WTC11 (cell line): ENCODE results near the gene TTC38. TPM values are rescaled to one million over a fixed set of nuclear protein-coding genes. Genes with fewer than 3 reads are reported as not detected.

ENCODE experiments used
- ATAC-seq: fragments of 200-7000 bp; cut with Tn5 transposase; 2 replicates; pipeline ENCODE4 v1.10.0; 2021; ENCODE audit warnings: mild to moderate bottlenecking, moderate library complexity
- CTCF ChIA-PET: fragments of 300-600 bp; sonication (Branson Sonifier 250); formaldehyde crosslinking; loops from one replicate; lab custom pipeline; 2021; ENCODE audit warnings: antibody characterized with exemption; lab: Charles Lee
- POLR2A ChIA-PET: fragments of 350-600 bp; sonication (Branson Sonifier 250); formaldehyde crosslinking; loops from one replicate; lab custom pipeline; 2021; ENCODE audit warnings: antibody characterized with exemption; lab: Charles Lee
- DNase-seq: peaks from one replicate; pipeline ENCODE4 v3.0.0; 2021; ENCODE audit warnings: low spot score
- H3K27ac Mint-ChIP-seq: 2 replicates; pipeline ENCODE4 v1.8.0; 2021; ENCODE audit warnings: mixed read lengths
- H3K27me3 Mint-ChIP-seq: 2 replicates; pipeline ENCODE4 v1.8.0; 2021; ENCODE audit warnings: low read depth, mild to moderate bottlenecking, moderate library complexity, mixed read lengths
- H3K36me3 Mint-ChIP-seq: 2 replicates; pipeline ENCODE4 v1.8.0; 2021; ENCODE audit warnings: mixed read lengths
- H3K4me1 Mint-ChIP-seq: 2 replicates; pipeline ENCODE4 v1.8.0; 2022; ENCODE audit warnings: mixed read lengths
- H3K4me3 Mint-ChIP-seq: 2 replicates; pipeline ENCODE4 v1.8.0; 2021; ENCODE audit warnings: mild to moderate bottlenecking, moderate library complexity, mixed read lengths
- H3K9me3 Mint-ChIP-seq: 2 replicates; pipeline ENCODE4 v1.8.0; 2021; ENCODE audit warnings: mixed read lengths
- AR ChIP-seq: fragments of 250-450 bp; sonication (Bioruptor Pico); IDR thresholded peaks from 2 replicates; pipeline ENCODE4 v1.9.0; 2021; ENCODE audit warnings: mild to moderate bottlenecking
- CDX4 ChIP-seq: fragments of 250-450 bp; sonication (Bioruptor Pico); IDR thresholded peaks from 2 replicates; pipeline ENCODE4 v1.9.0; 2021; ENCODE audit warnings: moderate library complexity, mild to moderate bottlenecking, inconsistent platforms, borderline replicate concordance
- FOXK1 ChIP-seq: sonication (generic); formaldehyde crosslinking; IDR thresholded peaks from 2 replicates; pipeline ENCODE4 v1.8.0; 2022; ENCODE audit warnings: mild to moderate bottlenecking, moderate library complexity, missing genetic modification reagents
- GABPB1 ChIP-seq: sonication (generic); formaldehyde crosslinking; IDR thresholded peaks from 2 replicates; pipeline ENCODE4 v1.8.1; 2023; ENCODE audit warnings: mild to moderate bottlenecking, missing genetic modification reagents
- GTF2I ChIP-seq: fragments of 250-450 bp; sonication (Bioruptor Pico); conservative IDR thresholded peaks from 2 replicates; pipeline ENCODE4 v1.4.0; 2021; ENCODE audit warnings: mild to moderate bottlenecking
- JUN ChIP-seq: sonication (generic); formaldehyde crosslinking; IDR thresholded peaks from 2 replicates; pipeline ENCODE4 v1.8.0; 2023; ENCODE audit warnings: mild to moderate bottlenecking, missing genetic modification reagents
- KAT7 ChIP-seq: sonication (generic); formaldehyde crosslinking; IDR thresholded peaks from 2 replicates; pipeline ENCODE4 v1.8.1; 2023; ENCODE audit warnings: missing genetic modification reagents, mild to moderate bottlenecking, borderline replicate concordance
- MAX ChIP-seq: sonication (generic); formaldehyde crosslinking; IDR thresholded peaks from 2 replicates; pipeline ENCODE4 v1.8.0; 2022; ENCODE audit warnings: mild to moderate bottlenecking, missing genetic modification reagents
- MLX ChIP-seq: sonication (generic); formaldehyde crosslinking; IDR thresholded peaks from 2 replicates; pipeline ENCODE4 v1.8.1; 2023; ENCODE audit warnings: mild to moderate bottlenecking, missing genetic modification reagents, moderate library complexity
- MXD4 ChIP-seq: fragments of 250-450 bp; sonication (Bioruptor Pico); IDR thresholded peaks from 2 replicates; pipeline ENCODE4 v1.8.0; 2021; ENCODE audit warnings: mild to moderate bottlenecking, moderate library complexity, borderline replicate concordance
- NFATC4 ChIP-seq: fragments of 250-450 bp; sonication (Bioruptor Pico); IDR thresholded peaks from 2 replicates; pipeline ENCODE4 v1.9.0; 2021; ENCODE audit warnings: mild to moderate bottlenecking
- OVOL2 ChIP-seq: fragments of 250-450 bp; sonication (Bioruptor Pico); IDR thresholded peaks from 2 replicates; pipeline ENCODE4 v1.9.0; 2021; ENCODE audit warnings: mild to moderate bottlenecking, borderline replicate concordance
- TEAD4 ChIP-seq: sonication (generic); formaldehyde crosslinking; IDR thresholded peaks from 2 replicates; pipeline ENCODE4 v1.8.0; 2022; ENCODE audit warnings: mild to moderate bottlenecking, missing genetic modification reagents
- TP53 ChIP-seq: sonication (generic); formaldehyde crosslinking; IDR thresholded peaks from 2 replicates; pipeline ENCODE4 v1.8.1; 2023; ENCODE audit warnings: mild to moderate bottlenecking, missing genetic modification reagents
- USF1 ChIP-seq: sonication (generic); formaldehyde crosslinking; IDR thresholded peaks from 2 replicates; pipeline ENCODE4 v1.8.0; 2022; ENCODE audit warnings: mild to moderate bottlenecking, missing genetic modification reagents
- ZBTB21 ChIP-seq: sonication (generic); formaldehyde crosslinking; IDR thresholded peaks from 2 replicates; pipeline ENCODE4 v1.8.1; 2023; ENCODE audit warnings: mild to moderate bottlenecking, missing genetic modification reagents, borderline replicate concordance
- ZMAT4 ChIP-seq: fragments of 250-450 bp; sonication (Bioruptor Pico); IDR thresholded peaks from 2 replicates; pipeline ENCODE4 v1.9.0; 2021; ENCODE audit warnings: mild to moderate bottlenecking
- ZNF138 ChIP-seq: sonication (generic); formaldehyde crosslinking; conservative IDR thresholded peaks from 2 replicates; pipeline ENCODE4 v1.8.1; 2022; ENCODE audit warnings: mild to moderate bottlenecking, moderate library complexity, missing genetic modification reagents
- ZSCAN18 ChIP-seq: fragments of 250-450 bp; sonication (Bioruptor Pico); IDR thresholded peaks from 2 replicates; pipeline ENCODE4 v2.1.2; 2022; ENCODE audit warnings: mild to moderate bottlenecking, moderate library complexity
- total RNA-seq: library from RNA; stranded (reverse); gene quantifications from 3 replicates; pipeline ENCODE4 v1.2.3, GENCODE V29; 2021

The TTC38 gene
- total RNA-seq, 1 experiment from 2014 or later: 20.7 TPM

- Mint-ChIP-seq H3K36me3 (peaks cover 27% of the 10 kb centered on the region), H3K4me3 (no peak overlapping the region), H3K9me3 (no peaks in the 10 kb centered on the region), H3K27ac (no peak overlapping the region), H3K27me3 (no peaks in the 10 kb centered on the region), H3K4me1 (no peaks in the 10 kb centered on the region)
- ATAC-seq (no peak), DNase-seq (no peak)
- POLR2A ChIA-PET: no interaction called here
- CTCF ChIA-PET: interaction anchor here (0.9 to 1.1 kb wide), 2 partner anchors 14 to 159 kb away, joined by 3 to 5 read pairs; partner anchors contain the start of gene TTC38
- TF ChIP-seq ZNF138 (CRISPR knock-in tag) (no peak), ZSCAN18 (CRISPR knock-in tag) (no peak), FOXK1 (CRISPR knock-in tag) (no peak), MXD4 (no peak), KAT7 (no peak), JUN (CRISPR knock-in tag) (no peak), CDX4 (CRISPR knock-in tag) (no peak), NFATC4 (CRISPR knock-in tag) (no peak)
These were observed 14.3 kb downstream of the TTC38 start for GRCh38 chr22:46281866-46282678.

- Mint-ChIP-seq H3K9me3 (no peaks in the 10 kb centered on the region), H3K27ac (no peak overlapping the region), H3K4me1 (no peaks in the 10 kb centered on the region), H3K4me3 (no peak overlapping the region), H3K27me3 (no peaks in the 10 kb centered on the region), H3K36me3 (peaks cover 20% of the 10 kb centered on the region)
- ChIA-PET POLR2A (interaction anchor here (1.3 kb wide), 1 partner anchor 24 kb away, joined by 3 read pairs; no protein-coding TSS in a partner anchor), CTCF (no interaction called here)
- ATAC-seq: no peak
- TF ChIP-seq GABPB1 (CRISPR knock-in tag) (no peak), MLX (no peak), TP53 (CRISPR knock-in tag) (no peak), MAX (CRISPR knock-in tag) (no peak), TEAD4 (CRISPR knock-in tag) (no peak), USF1 (CRISPR knock-in tag) (no peak), ZMAT4 (CRISPR knock-in tag) (no peak), AR (CRISPR knock-in tag) (no peak), OVOL2 (CRISPR knock-in tag) (no peak), ZBTB21 (CRISPR knock-in tag) (no peak), GTF2I (CRISPR knock-in tag) (no peak)
- TF ChIP-seq, all 79 proteins: peak for 0
- DNase-seq: no peak
These were observed 18.2 kb downstream of the TTC38 start for GRCh38 chr22:46286006-46286405.
